Measurements from ENCODE around the gene RALGPS1.

DNA sequence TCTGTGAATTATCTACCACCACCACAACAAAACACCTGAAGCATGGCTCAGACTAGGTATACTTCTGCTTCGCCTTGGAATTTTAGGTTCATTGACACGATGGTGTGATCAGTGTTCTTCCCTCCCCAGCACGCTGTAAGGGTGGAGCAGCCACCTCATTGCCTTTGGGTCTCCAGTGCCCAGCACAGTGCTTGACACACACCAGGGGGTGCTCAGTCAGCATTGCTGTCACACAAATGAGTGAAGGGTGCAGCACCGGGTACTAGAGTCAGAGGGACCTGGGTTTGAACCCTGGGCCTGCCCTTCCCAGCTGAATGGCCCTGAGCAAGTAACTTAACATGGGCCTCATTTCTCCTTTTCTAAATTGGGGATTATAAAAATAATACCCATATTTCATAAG, 217.8 kb downstream of the RALGPS1 start:
- TF ChIP-seq, protein P1, sequence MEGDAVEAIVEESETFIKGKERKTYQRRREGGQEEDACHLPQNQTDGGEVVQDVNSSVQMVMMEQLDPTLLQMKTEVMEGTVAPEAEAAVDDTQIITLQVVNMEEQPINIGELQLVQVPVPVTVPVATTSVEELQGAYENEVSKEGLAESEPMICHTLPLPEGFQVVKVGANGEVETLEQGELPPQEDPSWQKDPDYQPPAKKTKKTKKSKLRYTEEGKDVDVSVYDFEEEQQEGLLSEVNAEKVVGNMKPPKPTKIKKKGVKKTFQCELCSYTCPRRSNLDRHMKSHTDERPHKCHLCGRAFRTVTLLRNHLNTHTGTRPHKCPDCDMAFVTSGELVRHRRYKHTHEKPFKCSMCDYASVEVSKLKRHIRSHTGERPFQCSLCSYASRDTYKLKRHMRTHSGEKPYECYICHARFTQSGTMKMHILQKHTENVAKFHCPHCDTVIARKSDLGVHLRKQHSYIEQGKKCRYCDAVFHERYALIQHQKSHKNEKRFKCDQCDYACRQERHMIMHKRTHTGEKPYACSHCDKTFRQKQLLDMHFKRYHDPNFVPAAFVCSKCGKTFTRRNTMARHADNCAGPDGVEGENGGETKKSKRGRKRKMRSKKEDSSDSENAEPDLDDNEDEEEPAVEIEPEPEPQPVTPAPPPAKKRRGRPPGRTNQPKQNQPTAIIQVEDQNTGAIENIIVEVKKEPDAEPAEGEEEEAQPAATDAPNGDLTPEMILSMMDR (IDR thresholded peaks at IDR 0.05): no peak
- TF ChIP-seq POLR2AphosphoS5 (IDR thresholded peaks at IDR 0.05) (no peak), POLR2A (IDR thresholded peaks at IDR 0.05; ENCODE audit: low read depth) (no peak), EP300 (IDR thresholded peaks at IDR 0.05) (no peak)
